Endodermal cell (in vitro differentiated cells): ENCODE results near the gene DTX1. TPM values are rescaled to one million over a fixed set of nuclear protein-coding genes. Genes with fewer than 3 reads are reported as not detected.

ENCODE experiments used
- DNase-seq: peaks from one replicate; pipeline ENCODE4 v3.0.0-alpha.2; 2017
- H3K27ac ChIP-seq: 2 replicates; pipeline ENCODE4 v1.5.1; 2013; ENCODE audit warnings: mild to moderate bottlenecking, low read depth, low read length, moderate library complexity
- H3K27me3 ChIP-seq: 2 replicates; pipeline ENCODE4 v1.6.1; 2013; ENCODE audit warnings: mild to moderate bottlenecking, low read length, moderate library complexity; ENCODE audit not compliant: insufficient read depth, control insufficient read depth, poor library complexity, severe bottlenecking
- H3K36me3 ChIP-seq: 2 replicates; pipeline ENCODE4 v1.7.0; 2013; ENCODE audit warnings: mild to moderate bottlenecking, low read length, moderate library complexity; ENCODE audit not compliant: control insufficient read depth, insufficient read depth
- H3K4me1 ChIP-seq: one replicate; pipeline ENCODE4 v1.7.0; 2013; ENCODE audit warnings: low read length; ENCODE audit not compliant: control insufficient read depth, insufficient read depth
- H3K4me3 ChIP-seq: 2 replicates; pipeline ENCODE4 v1.5.1; 2013; ENCODE audit warnings: mild to moderate bottlenecking, low read length, moderate library complexity
- H3K9ac ChIP-seq: 2 replicates; pipeline ENCODE4 v1.6.1; 2013; ENCODE audit warnings: mild to moderate bottlenecking, low read length, moderate library complexity; ENCODE audit not compliant: poor library complexity, severe bottlenecking; ENCODE audit errors: extremely low read depth
- H3K9me3 ChIP-seq: 2 replicates; pipeline ENCODE4 v1.6.1; 2013; ENCODE audit warnings: mild to moderate bottlenecking, low read length, moderate library complexity; ENCODE audit not compliant: control insufficient read depth
- H3K27ac Mint-ChIP-seq: 2 replicates; pipeline ENCODE4 v1.8.0; 2020; ENCODE audit warnings: mixed read lengths
- H3K27me3 Mint-ChIP-seq: 2 replicates; pipeline ENCODE4 v1.8.0; 2021; ENCODE audit warnings: mild to moderate bottlenecking, mixed read lengths; ENCODE audit not compliant: insufficient read depth
- H3K36me3 Mint-ChIP-seq: 2 replicates; pipeline ENCODE4 v1.8.0; 2020; ENCODE audit warnings: low read depth, mixed read lengths
- H3K4me1 Mint-ChIP-seq: 2 replicates; pipeline ENCODE4 v1.8.0; 2020; ENCODE audit warnings: mixed read lengths
- H3K4me3 Mint-ChIP-seq: 2 replicates; pipeline ENCODE4 v1.8.0; 2020; ENCODE audit warnings: mild to moderate bottlenecking, moderate library complexity, mixed read lengths
- H3K9me3 Mint-ChIP-seq: 2 replicates; pipeline ENCODE4 v1.8.0; 2020; ENCODE audit warnings: mild to moderate bottlenecking, mixed read lengths
- WGBS, 2 experiments: methylation state at CpG; one replicate each; pipeline versions ENCODE4 v1.1.5 to v1.1.7; 2013; ENCODE audit warnings: missing lambda C conversion rate in 2 of 2, mixed read lengths in 1 of 2; ENCODE audit not compliant: insufficient coverage in 1 of 2, insufficient read length in 1 of 2; 5-methylcytosine and 5-hydroxymethylcytosine counted together
- total RNA-seq, 2 donors: library from RNA; stranded (reverse); fragmentation: NEBNext Ultra II Directional in 1 of 2; extraction: Animal tissue kit (Norgen Biotek cat#: 25700) in 1 of 2; gene quantifications; 2 replicates in 1 of 2; 3 replicates in 1 of 2; pipeline ENCODE4 v1.2.1, GENCODE V29; 2021
- TF ChIP-seq, protein P1 (sequence below): fragments of 200-600 bp; sonication (generic); conservative IDR thresholded peaks from 2 replicates; pipeline ENCODE4 v1.5.0; 2021; ENCODE audit warnings: antibody characterized with exemption, mild to moderate bottlenecking

DTX1 gene
- total RNA-seq, 2 donors from 2014 or later: 3.3 to 4.9 TPM

DNA sequence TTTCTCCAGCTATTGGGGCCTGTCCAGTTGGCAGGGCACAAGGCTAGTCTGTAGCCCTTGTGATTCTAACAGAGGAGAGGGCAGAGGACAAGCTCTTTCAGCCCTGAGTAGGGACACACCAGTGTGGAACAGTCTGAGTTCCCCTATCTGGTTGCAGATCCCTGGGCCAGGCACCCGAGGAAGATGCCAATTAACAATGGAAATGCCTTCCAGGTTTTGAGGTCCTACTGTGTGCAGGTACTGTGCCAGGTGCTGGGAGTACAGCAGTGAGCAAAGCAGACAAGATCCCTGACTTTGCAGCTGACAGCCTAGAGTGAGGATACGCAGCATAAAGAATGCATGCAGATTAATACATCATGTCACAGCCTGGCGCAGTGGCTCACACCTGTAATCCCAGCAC lies 17.1 kb downstream of the DTX1 start:
- H3K27me3 Mint-ChIP-seq: peaks cover 38% of the 10 kb centered on the region

DNA sequence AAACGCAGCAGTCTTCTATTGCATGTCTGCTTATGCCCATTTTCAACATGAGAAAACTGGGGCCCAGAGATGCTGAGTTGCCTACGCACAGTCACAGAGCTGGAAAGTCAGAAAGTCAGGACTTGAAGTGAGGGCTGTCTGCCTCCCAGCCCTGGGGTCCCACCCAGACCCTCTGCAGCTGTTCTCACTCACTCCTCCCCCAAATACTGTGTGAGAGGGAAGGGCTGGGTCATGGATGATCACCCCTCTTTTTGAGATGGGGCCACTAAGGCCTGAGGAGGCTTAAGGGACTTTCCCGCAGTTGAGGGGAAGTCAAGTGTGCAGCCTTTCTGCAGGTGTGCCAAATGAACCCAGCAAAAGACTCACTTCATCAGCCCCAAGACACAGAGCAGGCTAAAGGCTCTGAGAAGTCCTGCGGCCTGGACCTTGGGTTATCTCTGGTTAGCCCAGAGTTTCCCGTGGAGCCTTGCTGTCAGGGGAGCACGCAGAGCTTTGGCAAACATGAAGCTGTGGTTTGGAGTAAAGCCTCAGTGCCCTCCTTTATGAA lies 18.7 kb downstream of the DTX1 start:
- Histone ChIP-seq H3K36me3 (no peaks in the 10 kb centered on the region), H3K27ac (no peak overlapping the region), H3K4me3 (no peak overlapping the region), H3K9me3 (no peaks in the 10 kb centered on the region), H3K9ac (no peak overlapping the region), H3K4me1 (no peaks in the 10 kb centered on the region), H3K27me3 (peaks cover 52% of the 10 kb centered on the region)
- no peak overlapping the region for H3K4me3 Mint-ChIP-seq
- H3K27ac Mint-ChIP-seq: no peak overlapping the region
- peaks cover 55% of the 10 kb centered on the region for H3K27me3 Mint-ChIP-seq
- TF ChIP-seq, protein P1, sequence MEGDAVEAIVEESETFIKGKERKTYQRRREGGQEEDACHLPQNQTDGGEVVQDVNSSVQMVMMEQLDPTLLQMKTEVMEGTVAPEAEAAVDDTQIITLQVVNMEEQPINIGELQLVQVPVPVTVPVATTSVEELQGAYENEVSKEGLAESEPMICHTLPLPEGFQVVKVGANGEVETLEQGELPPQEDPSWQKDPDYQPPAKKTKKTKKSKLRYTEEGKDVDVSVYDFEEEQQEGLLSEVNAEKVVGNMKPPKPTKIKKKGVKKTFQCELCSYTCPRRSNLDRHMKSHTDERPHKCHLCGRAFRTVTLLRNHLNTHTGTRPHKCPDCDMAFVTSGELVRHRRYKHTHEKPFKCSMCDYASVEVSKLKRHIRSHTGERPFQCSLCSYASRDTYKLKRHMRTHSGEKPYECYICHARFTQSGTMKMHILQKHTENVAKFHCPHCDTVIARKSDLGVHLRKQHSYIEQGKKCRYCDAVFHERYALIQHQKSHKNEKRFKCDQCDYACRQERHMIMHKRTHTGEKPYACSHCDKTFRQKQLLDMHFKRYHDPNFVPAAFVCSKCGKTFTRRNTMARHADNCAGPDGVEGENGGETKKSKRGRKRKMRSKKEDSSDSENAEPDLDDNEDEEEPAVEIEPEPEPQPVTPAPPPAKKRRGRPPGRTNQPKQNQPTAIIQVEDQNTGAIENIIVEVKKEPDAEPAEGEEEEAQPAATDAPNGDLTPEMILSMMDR: no peak
- 81 to 84% methylated on average over 4 to 6 of the region's 6 CpGs for WGBS, 2 experiments
- H3K36me3 Mint-ChIP-seq: no peaks in the 10 kb centered on the region
- no peak for DNase-seq
- no peaks in the 10 kb centered on the region for H3K9me3 Mint-ChIP-seq
- H3K4me1 Mint-ChIP-seq: peaks cover 2% of the 10 kb centered on the region

More for the DNA sequence above, 17.1 kb downstream of the DTX1 start:
- peaks cover 40% of the 10 kb centered on the region for H3K27me3 ChIP-seq
- H3K9ac ChIP-seq: no peak overlapping the region
- WGBS, 2 experiments: 95 to 96% methylated on average over 3 of the region's 3 CpGs
- H3K9me3 ChIP-seq: no peaks in the 10 kb centered on the region
- H3K4me3 ChIP-seq: no peak overlapping the region
- Mint-ChIP-seq H3K9me3 (no peaks in the 10 kb centered on the region), H3K36me3 (no peaks in the 10 kb centered on the region), H3K27ac (no peak overlapping the region), H3K4me1 (peaks cover 4% of the 10 kb centered on the region), H3K4me3 (no peak overlapping the region)
- no peak for DNase-seq
- H3K27ac ChIP-seq: no peak overlapping the region
- TF ChIP-seq, protein P1: no peak
- no peaks in the 10 kb centered on the region for H3K36me3 ChIP-seq
- no peaks in the 10 kb centered on the region for H3K4me1 ChIP-seq

DNA sequence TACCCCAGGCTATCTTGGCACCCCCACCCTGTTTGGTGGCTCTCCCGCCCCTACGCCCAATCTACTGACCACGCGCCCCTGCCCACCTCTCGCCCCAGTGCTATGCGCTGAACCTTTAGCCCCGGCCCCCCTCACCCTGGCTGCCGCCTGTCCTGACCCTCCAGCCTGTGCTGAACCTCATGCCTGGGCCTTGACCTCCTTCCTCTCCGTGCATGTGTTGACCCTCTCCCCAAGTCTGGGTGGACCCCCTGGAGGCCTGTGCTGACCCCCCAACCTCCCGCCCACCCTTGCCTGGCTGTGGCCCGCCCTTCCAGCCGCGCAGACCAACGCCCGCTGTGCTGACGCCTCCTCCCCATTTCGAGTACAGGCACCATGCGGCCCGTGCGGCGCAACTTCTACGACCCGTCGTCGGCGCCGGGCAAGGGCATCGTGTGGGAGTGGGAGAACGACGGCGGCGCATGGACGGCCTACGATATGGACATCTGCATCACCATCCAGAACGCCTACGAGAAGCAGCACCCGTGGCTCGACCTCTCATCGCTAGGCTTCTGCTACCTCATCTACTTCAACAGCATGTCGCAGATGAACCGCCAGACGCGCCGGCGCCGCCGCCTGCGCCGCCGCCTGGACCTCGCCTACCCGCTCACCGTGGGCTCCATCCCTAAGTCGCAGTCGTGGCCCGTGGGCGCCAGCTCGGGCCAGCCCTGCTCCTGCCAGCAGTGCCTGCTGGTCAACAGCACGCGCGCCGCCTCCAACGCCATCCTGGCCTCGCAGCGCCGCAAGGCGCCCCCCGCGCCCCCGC lies 20.7 kb downstream of the DTX1 start:
- peak; percentile 79 for DNase-seq
- Histone ChIP-seq H3K4me1 (no peaks in the 10 kb centered on the region), H3K27ac (no peak overlapping the region), H3K4me3 (no peak overlapping the region), H3K27me3 (peaks cover 52% of the 10 kb centered on the region), H3K36me3 (no peaks in the 10 kb centered on the region), H3K9me3 (no peaks in the 10 kb centered on the region), H3K9ac (no peak overlapping the region)
- Mint-ChIP-seq H3K9me3 (no peaks in the 10 kb centered on the region), H3K4me1 (no peaks in the 10 kb centered on the region), H3K4me3 (peak overlapping the region; percentile 44), H3K36me3 (no peaks in the 10 kb centered on the region), H3K27ac (no peak overlapping the region), H3K27me3 (peaks cover 60% of the 10 kb centered on the region)
- TF ChIP-seq, protein P1: no peak
- 17 to 19% methylated on average over 39 to 70 of the region's 70 CpGs for WGBS, 2 experiments
